ENCODE measurements around the gene MAGEB2.

DNA sequence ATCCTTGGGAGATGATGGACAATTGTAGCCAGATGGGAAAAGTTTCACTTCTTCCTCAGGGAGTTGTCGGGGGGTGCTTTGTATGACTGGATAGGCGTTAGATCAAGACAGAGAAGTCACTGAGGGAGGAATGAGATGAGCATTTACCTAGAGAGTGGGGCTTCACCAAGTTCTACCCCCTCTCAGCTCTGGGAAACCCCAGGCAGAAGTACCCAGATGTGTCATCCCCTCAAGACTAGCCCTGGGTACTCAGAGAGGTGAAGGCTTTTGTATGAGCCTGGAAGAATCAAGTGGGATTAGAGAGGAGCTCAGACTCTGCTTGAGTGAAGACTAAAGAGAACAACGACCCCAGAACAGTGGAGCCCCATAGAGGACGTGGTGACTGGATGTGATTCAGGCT, 33.5 kb downstream of the MAGEB2 start:
- TF ChIP-seq, protein P1, sequence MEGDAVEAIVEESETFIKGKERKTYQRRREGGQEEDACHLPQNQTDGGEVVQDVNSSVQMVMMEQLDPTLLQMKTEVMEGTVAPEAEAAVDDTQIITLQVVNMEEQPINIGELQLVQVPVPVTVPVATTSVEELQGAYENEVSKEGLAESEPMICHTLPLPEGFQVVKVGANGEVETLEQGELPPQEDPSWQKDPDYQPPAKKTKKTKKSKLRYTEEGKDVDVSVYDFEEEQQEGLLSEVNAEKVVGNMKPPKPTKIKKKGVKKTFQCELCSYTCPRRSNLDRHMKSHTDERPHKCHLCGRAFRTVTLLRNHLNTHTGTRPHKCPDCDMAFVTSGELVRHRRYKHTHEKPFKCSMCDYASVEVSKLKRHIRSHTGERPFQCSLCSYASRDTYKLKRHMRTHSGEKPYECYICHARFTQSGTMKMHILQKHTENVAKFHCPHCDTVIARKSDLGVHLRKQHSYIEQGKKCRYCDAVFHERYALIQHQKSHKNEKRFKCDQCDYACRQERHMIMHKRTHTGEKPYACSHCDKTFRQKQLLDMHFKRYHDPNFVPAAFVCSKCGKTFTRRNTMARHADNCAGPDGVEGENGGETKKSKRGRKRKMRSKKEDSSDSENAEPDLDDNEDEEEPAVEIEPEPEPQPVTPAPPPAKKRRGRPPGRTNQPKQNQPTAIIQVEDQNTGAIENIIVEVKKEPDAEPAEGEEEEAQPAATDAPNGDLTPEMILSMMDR (IDR thresholded peaks at IDR 0.05; ENCODE audit: low read depth, low read length), result no peak
- no peak for TF ChIP-seq POLR2A (IDR thresholded peaks at IDR 0.05; ENCODE audit: extremely low read depth, insufficient read length)
- no peak for TF ChIP-seq MYC (IDR thresholded peaks at IDR 0.05; ENCODE audit: low read depth, low read length)
- TF ChIP-seq, protein P2, sequence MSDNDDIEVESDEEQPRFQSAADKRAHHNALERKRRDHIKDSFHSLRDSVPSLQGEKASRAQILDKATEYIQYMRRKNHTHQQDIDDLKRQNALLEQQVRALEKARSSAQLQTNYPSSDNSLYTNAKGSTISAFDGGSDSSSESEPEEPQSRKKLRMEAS (IDR thresholded peaks at IDR 0.05; ENCODE audit: low read depth, low read length), result no peak
